NCI-H2029 (cell line): Measurements from ENCODE around the gene TRAPPC5.

Source experiments
- DNase-seq: peaks from one replicate; lab custom pipeline; 2025; lab: John Stamatoyannopoulos, UW

Gene TRAPPC5

DNA sequence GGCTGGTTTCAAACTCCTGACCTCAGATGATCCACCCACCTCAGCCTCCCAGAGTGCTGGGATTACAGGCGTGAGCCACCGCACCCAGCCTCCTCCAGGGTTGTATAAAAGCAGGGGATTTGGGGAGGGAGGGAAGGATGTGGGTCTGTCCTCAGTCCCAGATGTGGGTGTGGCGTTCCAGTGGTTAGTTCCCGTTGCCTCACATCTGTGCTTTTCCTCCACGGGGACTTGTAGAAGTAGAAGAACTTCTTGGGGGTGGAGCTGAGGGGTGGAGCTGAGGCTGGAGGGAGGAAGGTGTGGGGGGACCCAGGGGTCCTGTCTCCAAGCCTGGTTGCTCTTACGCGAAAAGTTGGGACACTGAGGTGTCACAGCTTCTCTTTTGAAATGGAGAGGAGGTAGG is 4.3 kb upstream of the TRAPPC5 start:
- no peak for DNase-seq

DNA sequence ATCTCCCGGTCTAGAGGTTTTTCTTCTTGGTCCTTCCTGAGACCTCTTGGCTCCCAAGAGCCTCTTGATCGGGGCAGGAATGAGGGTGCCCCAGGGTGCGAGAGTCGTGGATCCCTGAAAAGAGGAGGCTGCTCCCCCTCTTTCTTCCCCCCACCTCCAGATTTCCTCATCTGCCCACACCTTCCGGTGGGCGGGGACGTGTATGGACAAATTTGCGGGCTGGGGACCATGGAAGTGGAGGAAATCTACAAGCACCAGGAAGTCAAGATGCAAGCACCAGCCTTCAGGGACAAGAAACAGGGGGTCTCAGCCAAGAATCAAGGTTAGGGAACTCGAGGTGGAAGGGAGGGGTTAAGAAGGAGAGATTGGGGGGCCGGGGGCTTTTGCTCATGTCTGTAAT is 3.8 kb upstream of the TRAPPC5 start, which contains the start of gene MCEMP1:
Gene MCEMP1, plus strand, starts transcription at position 237 of the 400 bp plus-strand sequence. Its CDS starts 31 bp downstream, at position 268.
- no peak for DNase-seq

DNA sequence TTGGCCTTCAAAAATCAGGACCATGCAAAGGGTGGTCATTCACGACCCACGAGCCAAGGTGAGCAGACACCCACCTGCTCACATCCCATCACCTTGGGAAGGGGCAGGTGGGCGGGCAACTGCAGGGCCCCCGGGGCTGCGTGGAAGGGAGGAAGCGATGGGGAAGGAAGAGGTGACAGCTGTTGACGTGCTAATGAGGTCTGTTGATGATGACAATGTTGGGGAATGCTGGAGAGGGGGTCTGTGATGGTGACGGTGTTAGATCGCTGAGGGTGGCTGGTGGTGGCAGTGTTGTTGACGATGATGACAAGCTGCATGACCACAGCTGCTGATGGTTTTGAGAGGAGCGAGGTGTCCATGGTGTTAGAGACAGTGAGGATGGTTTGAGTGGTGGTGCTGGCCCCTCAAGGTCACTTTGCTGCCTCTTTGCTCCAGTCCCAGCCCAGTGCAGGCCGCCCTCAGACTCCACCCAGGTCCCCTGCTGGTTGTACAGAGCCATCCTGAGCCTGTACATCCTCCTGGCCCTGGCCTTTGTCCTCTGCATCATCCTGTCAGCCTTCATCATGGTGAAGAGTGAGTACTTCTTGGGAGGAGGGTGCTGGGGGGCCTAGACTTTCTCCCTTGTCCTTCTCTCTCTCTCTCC is 2.8 kb upstream of the TRAPPC5 start:
- no peak for DNase-seq

DNA sequence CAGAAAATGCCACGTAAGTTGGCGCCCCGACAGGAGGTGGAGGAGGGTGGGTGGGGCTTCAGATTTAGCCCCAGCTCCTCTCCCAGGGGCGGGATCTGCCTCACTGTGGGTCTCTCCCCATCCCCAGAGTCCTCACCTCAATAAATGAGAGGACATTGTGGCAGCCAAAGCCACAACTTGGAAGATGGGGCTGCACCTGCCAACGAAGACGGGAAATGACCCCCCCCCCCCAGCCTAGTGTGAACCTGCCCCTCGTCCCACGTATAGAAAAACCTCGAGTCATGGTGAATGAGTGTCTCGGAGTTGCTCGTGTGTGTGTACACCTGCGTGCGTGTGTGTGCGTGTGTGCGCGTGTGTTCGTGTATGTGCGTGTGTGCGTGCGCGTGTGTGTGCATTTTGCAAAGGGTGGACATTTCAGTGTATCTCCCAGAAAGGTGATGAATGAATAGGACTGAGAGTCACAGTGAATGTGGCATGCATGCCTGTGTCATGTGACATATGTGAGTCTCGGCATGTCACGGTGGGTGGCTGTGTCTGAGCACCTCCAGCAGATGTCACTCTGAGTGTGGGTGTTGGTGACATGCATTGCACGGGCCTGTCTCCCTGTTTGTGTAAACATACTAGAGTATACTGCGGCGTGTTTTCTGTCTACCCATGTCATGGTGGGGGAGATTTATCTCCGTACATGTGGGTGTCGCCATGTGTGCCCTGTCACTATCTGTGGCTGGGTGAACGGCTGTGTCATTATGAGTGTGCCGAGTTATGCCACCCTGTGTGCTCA is 1.5 kb upstream of the TRAPPC5 start:
- DNase-seq: no peak

DNA sequence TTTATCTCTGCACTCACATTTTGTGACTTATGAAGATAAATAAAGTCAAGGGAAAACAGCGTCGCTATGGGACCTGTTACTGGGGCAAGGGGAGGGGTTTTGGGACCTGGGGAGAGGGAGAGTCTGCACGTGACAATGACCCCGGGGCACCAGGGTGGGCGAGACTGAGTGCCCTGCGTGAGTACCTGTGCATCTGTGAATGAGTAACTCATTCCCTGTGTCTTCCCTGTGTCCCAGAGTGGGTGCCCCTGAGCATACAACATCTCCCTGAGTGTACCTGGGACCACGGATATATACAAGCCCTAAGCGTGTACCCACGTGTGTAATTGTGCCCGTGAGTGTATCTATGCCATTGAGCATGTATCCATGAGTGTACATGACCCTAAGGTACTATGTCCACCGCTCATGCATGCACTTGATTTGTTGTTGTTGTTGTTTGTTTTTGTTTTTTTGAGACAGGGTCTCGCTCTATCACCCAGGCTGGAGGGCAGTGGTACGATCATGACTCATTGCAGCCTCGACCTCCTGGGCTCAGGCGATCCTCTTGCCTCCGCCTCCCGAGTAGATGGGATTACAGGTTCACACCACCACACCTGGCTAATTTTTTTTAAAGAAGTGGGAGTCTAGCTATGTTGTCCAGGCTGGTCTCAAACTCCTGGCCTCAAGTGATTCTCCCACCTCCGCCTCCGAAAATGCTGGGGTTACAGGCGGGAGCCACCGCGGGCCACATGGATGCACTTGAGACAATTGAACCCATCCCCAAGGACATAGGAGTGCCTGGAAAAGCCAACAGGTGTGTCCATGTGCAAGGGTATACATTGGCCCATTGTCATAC is 645 bp upstream of the TRAPPC5 start:
- no peak for DNase-seq

DNA sequence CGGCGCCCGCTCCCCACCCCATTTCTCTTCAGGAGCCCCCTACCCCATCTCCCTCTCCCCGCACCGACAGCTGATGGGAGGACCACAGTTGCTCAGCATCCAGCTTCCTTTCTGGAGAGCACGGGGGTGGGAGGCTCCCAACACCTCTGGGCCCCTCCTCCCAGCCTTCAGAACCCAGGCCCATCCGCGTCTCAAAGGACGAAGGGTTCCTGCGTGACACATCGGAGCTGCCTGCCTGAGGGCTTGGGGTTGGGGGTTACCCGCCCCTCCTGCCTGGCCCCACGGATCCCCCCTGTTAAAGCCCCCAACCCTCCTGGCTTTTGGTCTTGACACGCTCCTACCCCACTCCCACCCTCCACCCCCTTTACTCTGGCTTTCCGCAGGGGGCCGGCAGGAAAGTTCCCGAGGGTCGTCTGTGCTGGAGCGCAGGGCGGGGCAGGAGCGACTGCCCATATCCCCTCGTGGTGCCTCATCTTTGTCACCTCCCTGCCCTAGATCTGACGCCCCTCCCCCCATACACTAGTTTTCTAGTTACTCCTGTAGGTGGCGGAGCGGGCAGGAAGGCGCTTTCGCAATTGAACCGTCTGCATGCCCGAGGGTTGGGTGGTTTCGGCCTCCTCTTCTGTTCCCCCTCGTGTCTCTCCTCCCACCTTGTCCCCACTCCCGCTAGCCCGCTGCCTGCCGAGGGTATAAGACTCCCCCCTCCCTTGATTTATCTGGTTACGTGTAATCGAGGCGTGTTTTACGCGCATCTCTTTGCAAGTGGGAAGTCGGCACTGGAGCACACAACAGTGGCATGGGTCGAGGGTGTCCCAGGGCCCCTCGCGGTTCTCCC is 924 bp downstream of the TRAPPC5 start:
- peak; percentile 30 for DNase-seq

DNA sequence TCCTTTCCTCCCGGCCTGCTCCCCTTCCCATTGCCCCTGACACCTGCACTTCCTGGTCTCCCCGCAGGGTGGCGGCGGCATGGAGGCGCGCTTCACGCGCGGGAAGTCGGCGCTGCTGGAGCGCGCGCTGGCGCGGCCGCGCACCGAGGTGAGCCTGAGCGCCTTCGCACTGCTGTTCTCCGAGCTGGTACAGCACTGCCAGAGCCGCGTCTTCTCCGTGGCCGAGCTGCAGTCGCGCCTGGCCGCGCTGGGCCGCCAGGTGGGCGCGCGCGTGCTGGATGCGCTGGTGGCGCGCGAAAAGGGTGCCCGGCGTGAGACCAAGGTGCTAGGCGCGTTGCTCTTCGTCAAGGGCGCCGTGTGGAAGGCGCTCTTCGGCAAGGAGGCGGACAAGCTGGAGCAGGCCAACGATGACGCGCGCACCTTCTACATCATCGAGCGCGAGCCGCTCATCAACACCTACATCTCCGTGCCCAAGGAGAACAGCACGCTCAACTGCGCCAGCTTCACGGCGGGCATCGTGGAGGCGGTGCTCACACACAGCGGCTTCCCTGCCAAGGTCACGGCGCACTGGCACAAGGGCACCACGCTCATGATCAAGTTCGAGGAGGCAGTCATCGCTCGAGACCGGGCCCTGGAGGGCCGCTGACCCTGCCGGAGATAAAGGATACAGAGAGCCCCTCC is 1.7 kb downstream of the TRAPPC5 start:
- DNase-seq: no peak

DNA sequence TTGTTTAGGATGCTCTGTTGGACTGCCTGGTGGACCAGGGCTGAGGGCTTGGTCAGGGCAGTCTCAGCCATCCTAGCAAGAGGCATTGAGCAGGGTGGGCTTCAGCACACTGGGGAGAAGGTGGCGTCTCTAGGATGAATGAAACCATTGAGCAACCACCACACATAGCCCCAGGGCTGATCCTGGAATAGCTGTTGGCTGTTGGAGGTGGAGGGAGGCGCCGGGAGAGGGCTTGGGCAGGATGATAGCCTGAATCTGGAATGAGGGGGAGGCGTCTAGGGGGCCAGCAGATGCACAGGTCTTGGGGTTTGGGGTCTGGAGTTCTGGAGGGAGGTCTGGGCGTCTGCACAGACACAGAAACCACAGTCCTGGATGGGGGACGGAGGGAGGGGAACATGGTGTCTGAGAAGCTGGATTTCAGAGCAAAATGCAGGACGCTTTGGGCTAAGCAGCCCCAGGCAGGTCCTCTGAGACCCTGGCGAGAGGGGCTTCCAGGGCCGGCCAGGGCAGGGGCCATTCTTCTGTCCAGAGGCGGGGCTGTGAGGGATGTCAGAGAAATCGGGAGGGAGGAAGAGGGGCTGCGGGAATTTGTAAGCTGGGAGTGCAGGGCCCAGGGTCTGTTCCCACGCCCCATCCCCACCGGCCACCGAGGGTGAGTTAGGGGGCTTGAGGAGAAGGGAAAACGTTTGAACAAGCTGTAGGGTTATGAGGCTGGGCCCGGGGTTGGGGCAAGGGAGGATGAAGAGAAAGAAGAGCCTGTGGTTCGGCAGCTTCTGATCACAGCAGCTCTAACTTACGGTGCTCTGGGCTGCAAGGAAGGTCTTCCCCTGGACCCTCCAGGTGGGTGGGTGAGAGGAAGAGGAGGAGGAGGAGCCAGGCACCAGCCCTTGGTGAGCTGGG is 5.2 kb downstream of the TRAPPC5 start:
- DNase-seq: no peak

DNA sequence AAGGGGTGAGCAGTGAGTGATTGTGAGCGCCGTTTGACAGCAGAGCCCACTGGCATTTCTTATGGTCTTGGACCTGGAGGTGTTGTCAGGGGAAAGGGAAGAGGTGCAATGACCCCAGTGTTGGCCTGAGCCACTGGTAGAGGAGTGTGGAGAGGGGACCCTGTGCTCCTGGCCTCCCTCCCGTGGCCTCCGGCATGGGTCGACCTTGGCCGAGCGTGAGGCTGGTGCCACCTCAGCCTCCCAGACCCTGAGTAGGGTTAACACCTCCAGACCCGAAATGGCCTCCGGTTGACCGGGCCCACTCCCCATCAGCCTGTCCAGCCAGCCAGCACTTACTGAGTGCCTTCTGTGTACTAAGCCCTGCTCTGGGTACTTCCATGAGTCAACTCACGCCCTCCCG is 6.5 kb downstream of the TRAPPC5 start:
- DNase-seq: no peak

DNA sequence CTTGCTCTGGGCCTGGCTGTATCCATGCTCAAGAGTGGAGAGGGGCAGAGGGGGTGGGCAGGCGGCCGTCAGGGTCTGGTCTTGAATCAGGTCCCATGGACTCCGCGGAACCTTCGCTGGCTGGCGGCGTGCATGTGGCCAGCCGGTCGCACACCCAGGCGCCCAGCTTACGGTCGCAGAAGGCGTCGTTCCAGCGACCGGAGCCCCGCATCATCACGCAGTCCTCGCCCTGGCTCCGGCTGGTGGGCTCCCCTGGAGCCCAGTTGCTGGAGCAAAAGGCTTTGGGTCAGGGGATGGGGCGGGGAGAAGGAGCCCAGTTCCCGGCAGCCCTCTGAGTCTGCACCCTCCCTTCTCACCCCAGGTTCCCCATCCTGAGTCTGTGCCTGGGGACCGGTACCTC is 8.5 kb downstream of the TRAPPC5 start:
- no peak for DNase-seq

DNA sequence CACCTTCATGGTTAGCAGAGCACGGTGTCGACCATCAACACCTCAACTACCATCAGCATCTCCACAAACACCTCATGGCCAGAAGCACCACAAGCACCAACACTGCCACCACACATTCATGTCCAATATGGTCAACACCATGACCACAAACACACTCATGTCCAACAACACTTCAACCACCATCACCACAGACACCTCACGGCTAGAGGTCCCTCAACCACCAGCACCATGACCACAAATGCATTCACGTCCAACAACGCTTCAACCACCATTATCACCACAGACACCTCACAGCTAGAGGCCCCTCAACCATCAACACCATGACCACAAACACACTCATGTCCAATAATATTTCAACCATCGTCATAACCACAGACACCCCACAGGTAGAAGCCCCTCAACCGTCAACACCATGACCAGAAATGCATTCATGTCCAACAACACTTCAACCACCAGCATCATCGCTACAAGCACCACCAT is 10.2 kb downstream of the TRAPPC5 start:
- DNase-seq: no peak

DNA sequence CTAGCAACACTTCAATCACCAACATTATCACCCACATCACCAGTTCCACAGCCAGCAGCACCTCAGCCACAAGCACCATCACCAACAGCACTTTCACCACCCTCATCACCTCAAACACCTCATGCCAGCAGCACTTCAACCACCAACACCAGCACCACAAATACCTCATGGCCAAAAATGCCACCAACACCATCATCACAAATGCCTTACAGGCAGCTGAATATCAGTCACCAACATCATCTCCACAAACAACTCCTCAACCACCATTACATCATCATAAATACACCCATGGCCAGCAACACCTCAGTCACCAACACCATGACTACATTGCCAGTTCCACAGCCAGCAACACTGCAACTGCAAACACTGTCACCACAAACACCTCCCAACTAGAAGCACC is 10.9 kb downstream of the TRAPPC5 start:
- no peak for DNase-seq

DNA sequence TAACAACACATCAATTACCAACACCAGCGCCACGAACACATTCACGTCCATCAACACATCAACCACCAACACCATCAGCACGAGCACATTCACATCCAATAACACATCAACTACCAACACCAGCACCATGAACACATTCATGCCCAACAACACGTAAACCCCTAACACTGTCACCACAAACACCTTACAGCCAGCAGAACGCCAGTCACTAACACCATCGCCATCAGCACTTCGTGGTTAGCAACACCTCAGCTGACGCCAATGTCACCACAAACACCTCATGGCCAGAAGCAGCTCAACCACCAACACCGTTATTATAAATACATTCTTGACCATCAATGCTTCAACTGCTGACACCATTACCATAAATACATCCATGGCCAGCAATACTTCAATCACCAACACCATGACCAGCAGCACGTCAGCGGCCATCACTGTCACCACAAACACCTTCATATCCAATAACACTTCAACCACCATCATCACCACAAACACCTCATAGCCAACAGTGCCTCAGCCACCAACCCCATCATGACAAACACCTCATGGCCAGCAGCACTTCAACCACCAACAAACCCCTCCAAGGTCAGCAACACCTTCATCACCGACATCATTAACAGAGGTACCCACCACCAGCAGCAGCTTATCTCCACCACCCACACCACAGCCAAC is 11.9 kb downstream of the TRAPPC5 start:
- no peak for DNase-seq

DNA sequence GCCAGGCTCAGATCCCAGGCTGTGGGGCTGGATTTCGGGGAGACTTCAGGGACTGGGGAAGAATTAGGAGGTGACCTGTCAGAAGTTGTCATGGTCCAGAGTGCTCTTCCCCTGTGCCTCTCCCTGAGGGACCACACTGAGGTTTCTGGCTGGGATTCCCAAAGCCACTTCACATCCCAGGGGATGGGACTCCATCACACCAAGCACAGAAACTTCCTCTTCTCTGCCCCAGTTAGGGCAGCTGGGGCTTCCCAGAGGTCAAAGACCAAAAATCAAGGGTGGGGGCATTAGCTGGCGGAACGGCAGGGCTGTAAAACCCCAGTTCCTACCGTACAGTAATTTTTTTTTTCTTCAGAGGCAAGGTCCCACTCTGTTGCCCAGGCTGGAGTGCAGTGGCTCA is 13.9 kb downstream of the TRAPPC5 start:
- DNase-seq: no peak

DNA sequence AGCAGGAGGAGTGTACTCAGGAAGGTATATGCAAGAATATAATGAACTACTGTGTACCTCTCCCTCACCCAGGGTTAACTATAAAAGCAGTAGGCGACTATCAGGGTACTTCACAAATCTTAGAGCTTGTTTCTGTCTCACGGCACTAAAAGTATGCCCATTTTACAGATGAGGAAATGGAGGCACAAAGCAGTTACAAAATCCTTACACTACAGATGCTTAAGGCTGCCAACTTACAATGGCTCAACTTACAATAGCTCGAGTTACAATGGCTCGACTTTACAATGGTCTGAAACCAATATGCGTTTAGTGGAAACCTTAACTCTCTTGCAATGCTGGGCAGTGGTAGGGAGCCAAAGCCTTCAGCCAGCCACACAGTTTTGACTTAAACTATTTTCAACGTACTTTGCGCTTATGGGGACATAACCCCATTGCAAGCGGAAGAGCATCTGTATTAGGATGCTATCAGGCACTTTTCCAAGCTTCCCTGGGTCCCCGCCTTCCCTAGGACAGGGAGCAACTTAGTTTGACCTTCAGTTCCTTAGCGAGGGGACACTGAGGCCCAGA is 17.2 kb downstream of the TRAPPC5 start:
- DNase-seq: no peak

DNA sequence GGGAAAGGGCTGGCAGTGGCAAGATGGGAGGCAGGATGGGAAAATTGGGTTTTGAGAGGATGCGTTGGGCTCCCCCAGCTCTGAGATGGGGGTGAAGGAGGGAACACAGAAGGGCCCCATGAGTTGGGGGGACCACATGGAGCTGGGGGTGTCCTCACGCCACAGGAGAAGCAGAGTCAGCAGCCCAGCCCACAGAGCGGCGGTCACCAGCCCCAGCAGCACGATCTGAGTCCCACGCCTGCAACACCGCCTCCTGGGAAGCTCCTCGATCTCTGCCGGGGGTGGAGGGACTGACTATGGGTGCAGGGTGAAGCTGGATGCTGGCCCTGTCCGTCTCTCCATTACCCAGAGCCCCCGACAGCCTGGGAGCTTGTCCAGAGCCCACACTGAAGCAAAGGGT is 17.9 kb downstream of the TRAPPC5 start:
- no peak for DNase-seq

DNA sequence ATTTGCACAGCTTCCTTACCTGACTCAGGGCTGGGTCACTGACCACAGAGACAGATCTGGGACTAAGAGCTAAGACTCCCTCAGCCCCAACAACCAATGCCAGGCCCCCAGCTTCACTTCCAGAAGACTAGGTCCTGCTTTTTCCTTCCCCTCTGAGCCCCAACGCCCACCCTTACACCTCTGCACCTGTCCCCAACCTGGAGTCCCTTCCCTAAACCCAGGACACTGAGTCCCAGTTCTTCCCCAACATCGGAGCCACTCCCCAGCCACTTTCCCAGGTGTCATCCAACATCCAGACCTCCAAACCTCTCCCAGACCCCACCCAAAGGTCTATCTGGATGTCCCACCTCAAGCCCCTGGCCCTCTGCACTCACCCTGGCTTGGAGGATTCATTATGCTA is 18.4 kb downstream of the TRAPPC5 start:
- no peak for DNase-seq

DNA sequence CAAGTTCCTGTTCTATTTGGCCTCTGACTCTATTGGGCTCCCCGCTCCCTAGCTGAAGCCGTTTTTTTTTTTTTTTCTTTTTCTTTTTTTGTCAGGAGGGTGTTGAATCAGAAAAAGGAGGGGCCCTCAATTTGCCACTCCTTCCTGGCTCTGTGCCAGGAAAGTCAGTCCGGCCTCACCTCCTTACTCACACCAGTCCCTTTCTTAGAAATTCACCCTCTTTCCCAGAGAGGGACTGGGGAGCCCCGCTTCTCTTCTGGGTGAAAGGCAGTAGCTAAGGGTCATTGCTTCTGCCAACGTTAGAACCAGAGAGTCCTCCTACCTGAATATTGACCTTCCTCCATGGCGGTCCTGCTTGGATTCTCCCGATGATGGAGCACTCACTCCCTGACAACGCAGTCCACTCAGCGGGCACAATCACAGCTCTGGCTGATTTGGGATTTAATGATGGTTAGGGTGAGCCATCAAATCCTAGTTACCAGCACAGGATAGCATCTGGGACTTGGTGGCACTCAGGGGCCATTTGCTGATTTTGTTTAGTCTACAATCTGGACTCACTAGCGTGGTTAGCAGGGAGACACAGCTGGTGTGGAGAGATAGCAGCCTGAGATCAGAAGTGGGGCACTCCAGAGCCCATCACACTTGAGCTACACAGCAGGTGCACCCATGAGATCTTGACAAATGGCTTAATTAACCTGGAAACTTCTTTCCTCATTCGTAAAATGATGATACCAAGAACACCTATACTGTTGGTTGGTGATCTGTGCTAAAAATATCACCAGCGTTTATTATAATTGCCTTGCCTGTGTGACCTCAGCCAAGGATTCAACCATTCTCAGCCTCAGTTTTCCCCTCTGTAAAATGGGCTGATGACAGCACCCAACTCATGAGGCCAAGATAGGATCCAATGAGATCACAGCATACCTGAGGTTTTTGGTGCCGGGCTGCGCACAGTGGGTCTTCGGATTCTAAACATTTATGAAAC is 19.1 kb downstream of the TRAPPC5 start:
- DNase-seq: no peak
